Mucosa of descending colon (tissue), 3 donors: ENCODE measurements around the gene GLT8D1. TPM values are rescaled to one million over a fixed set of nuclear protein-coding genes. Genes with fewer than 3 reads are reported as not detected.
A peak's percentile ranks its signal among the peaks of the same experiment; 100 is the strongest.

Source experiments
- ATAC-seq: fragments of 200-7000 bp; cut with Tn5 transposase; one replicate; pipeline ENCODE4 v1.9.1; 2020; ENCODE audit warnings: mild to moderate bottlenecking, moderate library complexity
- DNase-seq, 3 donors: peaks; one replicate each; pipeline ENCODE4 v3.0.0-alpha.2; 2020
- H3K36me3 ChIP-seq: fragments of 200-600 bp; one replicate; pipeline ENCODE4 v1.8.0; 2021; ENCODE audit warnings: low read depth, mild to moderate bottlenecking
- H3K4me1 ChIP-seq: fragments of 200-600 bp; one replicate; pipeline ENCODE4 v1.8.0; 2021; ENCODE audit warnings: low read depth, mild to moderate bottlenecking
- H3K4me3 ChIP-seq: fragments of 200-600 bp; one replicate; pipeline ENCODE4 v1.8.0; 2021; ENCODE audit warnings: mild to moderate bottlenecking
- H3K9me3 ChIP-seq: fragments of 200-600 bp; one replicate; pipeline ENCODE4 v1.8.0; 2021; ENCODE audit warnings: mild to moderate bottlenecking
- CTCF ChIP-seq: fragments of 200-600 bp; IDR thresholded peaks from one replicate; pipeline ENCODE4 v1.8.0; 2022; ENCODE audit warnings: antibody characterized with exemption, mild to moderate bottlenecking
- intact Hi-C, 2 donors: fragments of 100-400 bp; cut with DNase I in 1 of 2; cut with micrococcal nuclease in 1 of 2; formaldehyde crosslinking; loops; one replicate each; pipeline versions ENCODE4 v1.11.0 to v1.11.1; 2022; cut with DNase I, micrococcal nuclease
- long read RNA-seq, 2 donors: library from polyadenylated mRNA; unstranded; transcript quantifications; one replicate each; pipeline ENCODE4 v2.0.0, GENCODE V29; 2019 to 2021
- total RNA-seq, 3 donors: library from RNA; stranded (reverse); fragmentation: NEBNext Ultra II Directional in 2 of 3; extraction: Animal tissue kit (Norgen Biotek cat#: 25700) in 2 of 3; gene quantifications; one replicate each; pipeline versions ENCODE4 v1.2.1 to v1.2.4, GENCODE V29; 2021 to 2023
- donor health status: DM: no; HTN: no; CAD: no; lungs with moderate emphysema.
- donor health status: DM: no; HTN: no; CAD: no.
- donor health status: DM: no; HTN: yes; CAD: no.

GLT8D1 gene
- total RNA-seq, result 10 to 100 TPM; 24.4 to 36.0 (median 30.7) TPM
- long read RNA-seq, donor 1, transcript GLT8D1-201 (10 exons, 1,849 nt), result major isoform, 10 of 36 reads
- long read RNA-seq, donor 1, partial matches to known transcripts, result 1 of 36 reads
- long read RNA-seq, donor 1, other reads (novel, unspliced or antisense), result 25 of 36 reads
- long read RNA-seq, donor 2, transcript GLT8D1-201 (10 exons, 1,849 nt), result major isoform, 10 of 25 reads
- long read RNA-seq, donor 2, partial matches to known transcripts, result 1 of 25 reads
- long read RNA-seq, donor 2, other reads (novel, unspliced or antisense), result 14 of 25 reads

GRCh38 chr3:52705688-52706686, at the start of gene GLT8D1, which contains the start of gene SPCS1:
GLT8D1 (minus strand) TSS chr3:52705791; CDS start chr3:52700460, 5,331 bp downstream.
SPCS1 (plus strand) TSS chr3:52706106; CDS start chr3:52706247, 141 bp downstream.
- Histone ChIP-seq H3K9me3 (no peaks in the 10 kb centered on the region), H3K4me3 (peak within 1 kb of the TSS; percentile 83), H3K36me3 (no peaks in the 10 kb centered on the region), H3K4me1 (peaks cover 25% of the 10 kb centered on the region)
- DNase-seq, result peak; percentile 86 to 92 (median 89)
- peak; percentile 94 for ATAC-seq
- no peak for TF ChIP-seq CTCF
- intact Hi-C loops, result no loop called here

DNA sequence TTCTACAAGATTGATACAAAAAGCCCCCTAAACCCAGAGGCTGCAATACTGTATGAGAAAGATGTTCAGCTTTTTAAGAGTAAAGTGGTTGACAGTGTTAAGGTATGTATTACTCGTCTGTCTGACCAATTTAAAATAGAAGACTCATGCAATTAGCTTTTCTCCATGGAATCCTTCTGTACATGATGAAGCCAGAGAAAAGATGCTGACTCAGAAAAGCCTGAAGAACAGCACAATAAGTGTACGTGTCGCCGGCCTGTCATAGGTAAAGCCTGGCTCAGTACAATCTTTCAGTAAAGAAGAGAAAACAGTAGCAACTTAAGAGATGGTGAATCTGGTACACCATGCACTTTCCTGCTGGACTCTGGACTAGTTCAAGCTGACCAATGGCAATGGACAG, 48.8 kb upstream of the GLT8D1 start:
- Histone ChIP-seq H3K4me1 (no peaks in the 10 kb centered on the region), H3K9me3 (no peaks in the 10 kb centered on the region), H3K4me3 (no peak overlapping the region), H3K36me3 (no peaks in the 10 kb centered on the region)
- ATAC-seq (no peak), DNase-seq (no peak)
- intact Hi-C loops, result no loop called here
- TF ChIP-seq CTCF, result no peak

DNA sequence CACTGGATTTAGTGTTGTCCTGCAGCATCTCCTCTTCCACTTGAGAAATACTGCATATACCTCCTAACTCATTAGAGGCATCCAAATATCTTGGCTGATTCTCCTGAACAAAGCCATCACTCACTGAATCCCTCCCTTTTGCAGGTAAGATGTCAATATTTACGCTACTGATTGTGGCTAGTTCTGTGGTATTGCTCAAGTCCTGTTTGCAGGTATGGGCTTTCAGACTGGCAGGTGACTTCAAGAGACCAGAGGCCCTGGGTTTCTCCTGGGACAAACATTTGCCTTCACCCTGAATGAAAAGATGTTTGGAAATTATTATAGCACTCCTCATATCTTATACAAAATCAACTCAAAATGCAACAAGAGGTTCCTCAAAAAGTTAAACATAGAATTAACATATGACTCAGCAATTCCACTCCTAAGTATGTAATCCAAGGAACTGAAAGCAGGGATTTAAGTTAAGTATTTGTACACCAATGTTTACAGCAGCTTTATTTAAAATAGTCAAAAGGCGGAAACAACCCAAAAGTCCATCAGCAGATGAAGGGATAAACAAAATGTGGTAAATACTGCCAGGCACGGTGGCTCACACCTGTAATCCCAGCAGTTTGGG, 46.6 kb upstream of the GLT8D1 start:
- TF ChIP-seq CTCF, result no peak
- no peak for DNase-seq
- no peaks in the 10 kb centered on the region for H3K9me3 ChIP-seq
- no peaks in the 10 kb centered on the region for H3K4me1 ChIP-seq
- ATAC-seq, result no peak
- peaks cover 3% of the 10 kb centered on the region for H3K36me3 ChIP-seq
- H3K4me3 ChIP-seq, result no peak overlapping the region
- intact Hi-C loops, result no loop called here

- Histone ChIP-seq H3K9me3 (no peaks in the 10 kb centered on the region), H3K4me1 (no peaks in the 10 kb centered on the region), H3K36me3 (peaks cover 4% of the 10 kb centered on the region), H3K4me3 (no peak overlapping the region)
- intact Hi-C loops, result loop anchor here in 1 of 2 donors (10.0 kb wide), 1 partner anchor 191 kb away; no protein-coding TSS in a partner anchor
- ATAC-seq, result no peak
- no peak for TF ChIP-seq CTCF
- no peak for DNase-seq
These were observed 38.1 kb upstream of the GLT8D1 start for GRCh38 chr3:52743721-52744120.

DNA sequence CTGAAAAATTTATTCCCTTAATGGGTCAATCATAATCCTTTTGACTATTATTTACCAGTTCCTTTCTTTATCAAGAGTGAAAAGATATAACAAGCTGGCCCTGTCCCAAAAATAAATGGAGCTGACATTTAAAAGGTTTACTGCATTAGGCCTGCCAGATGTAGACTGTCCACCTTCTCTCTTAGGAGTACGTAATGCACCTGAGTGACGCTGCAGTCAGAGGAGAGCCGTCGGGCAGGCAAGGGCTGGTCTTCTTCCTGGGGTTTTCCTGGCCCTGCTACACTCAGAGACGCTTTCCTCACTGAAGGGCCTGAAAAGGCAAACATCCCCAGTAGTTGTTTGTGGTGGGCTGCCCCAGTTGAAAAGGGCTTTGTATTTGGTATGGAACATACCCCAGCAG, 37.6 kb upstream of the GLT8D1 start:
- H3K4me3 ChIP-seq, result no peak overlapping the region
- ATAC-seq, result no peak
- no peak for DNase-seq
- H3K36me3 ChIP-seq, result peaks cover 4% of the 10 kb centered on the region
- TF ChIP-seq CTCF, result no peak
- no peaks in the 10 kb centered on the region for H3K4me1 ChIP-seq
- intact Hi-C loops, result loop anchor here in 1 of 2 donors (10.0 kb wide), 1 partner anchor 192 kb away; no protein-coding TSS in a partner anchor
- no peaks in the 10 kb centered on the region for H3K9me3 ChIP-seq
